Activated naive CD8-positive, alpha-beta T cell treated with anti-CD3 and anti-CD28 coated beads, Interleukin-2, amount 50 U/mL, for 16 hours (primary cell): ENCODE results near the gene GJC1.
"Not testable (repeated sequence)": the region's sequence is repeated elsewhere in the genome, so short reads cannot be mapped to it uniquely, and the experiment has no call there.

Source experiments
- DNase-seq: peaks from one replicate; pipeline ENCODE4 v3.0.0-alpha.2; 2020; ENCODE audit warnings: low read depth, low spot score

GJC1 gene

DNA sequence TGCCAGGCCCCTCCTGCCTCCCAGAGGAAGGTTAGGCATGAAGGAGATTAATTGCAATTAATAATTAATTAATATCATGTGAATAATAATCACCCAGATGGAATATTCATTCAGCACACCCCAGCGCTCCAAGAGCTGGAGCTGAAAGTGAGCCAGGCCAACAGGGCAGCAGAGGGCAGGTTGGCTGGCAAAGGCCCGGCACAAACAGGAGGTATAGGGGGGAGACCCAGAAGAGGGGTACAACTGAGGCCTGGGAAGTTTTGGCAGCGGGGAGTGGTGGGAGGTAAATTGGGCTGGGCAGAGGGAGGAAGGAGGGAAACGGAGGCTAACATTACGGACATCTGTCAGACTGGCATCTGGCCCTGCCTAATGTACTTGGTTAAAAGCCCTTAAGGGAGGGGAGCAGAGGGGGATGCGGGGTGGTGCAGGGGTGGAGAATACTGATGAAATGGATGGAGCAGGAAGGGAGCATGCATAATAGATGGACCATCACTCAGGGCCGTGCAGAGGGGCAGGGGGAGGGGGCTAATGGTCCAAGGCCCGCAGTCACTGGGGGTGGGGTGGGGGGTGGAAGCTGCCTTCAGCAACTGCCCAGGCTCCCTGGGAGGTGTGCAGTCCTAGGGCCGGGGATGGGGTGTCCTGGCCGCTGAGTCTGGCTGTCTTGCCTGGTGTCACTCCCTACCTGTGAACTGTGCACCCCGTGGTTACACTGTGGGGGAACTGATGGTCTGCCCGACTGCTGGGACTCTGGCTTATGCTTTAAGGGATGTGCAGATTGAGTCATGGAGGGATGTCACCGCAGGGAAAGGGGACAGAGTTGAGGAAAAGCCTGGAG lies 69.4 kb downstream of the GJC1 start:
- DNase-seq = no peak

DNA sequence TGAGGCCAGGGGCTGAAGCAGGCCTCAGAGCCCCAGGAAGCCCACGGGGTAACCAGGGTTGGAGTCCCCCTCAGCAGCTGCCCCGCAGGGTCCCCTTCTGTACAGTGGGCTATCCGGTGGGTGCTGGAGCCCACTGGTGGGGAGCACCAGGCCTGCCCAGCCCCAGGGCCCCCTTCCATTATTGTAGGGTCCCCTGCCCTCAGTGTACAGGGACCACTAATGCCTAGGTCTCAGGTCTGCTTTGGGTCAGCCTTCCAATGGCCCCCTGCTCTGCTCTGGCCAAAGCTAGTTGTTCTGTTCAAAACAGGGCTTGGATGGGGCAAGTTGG lies 70.2 kb downstream of the GJC1 start:
- no peak for DNase-seq

DNA sequence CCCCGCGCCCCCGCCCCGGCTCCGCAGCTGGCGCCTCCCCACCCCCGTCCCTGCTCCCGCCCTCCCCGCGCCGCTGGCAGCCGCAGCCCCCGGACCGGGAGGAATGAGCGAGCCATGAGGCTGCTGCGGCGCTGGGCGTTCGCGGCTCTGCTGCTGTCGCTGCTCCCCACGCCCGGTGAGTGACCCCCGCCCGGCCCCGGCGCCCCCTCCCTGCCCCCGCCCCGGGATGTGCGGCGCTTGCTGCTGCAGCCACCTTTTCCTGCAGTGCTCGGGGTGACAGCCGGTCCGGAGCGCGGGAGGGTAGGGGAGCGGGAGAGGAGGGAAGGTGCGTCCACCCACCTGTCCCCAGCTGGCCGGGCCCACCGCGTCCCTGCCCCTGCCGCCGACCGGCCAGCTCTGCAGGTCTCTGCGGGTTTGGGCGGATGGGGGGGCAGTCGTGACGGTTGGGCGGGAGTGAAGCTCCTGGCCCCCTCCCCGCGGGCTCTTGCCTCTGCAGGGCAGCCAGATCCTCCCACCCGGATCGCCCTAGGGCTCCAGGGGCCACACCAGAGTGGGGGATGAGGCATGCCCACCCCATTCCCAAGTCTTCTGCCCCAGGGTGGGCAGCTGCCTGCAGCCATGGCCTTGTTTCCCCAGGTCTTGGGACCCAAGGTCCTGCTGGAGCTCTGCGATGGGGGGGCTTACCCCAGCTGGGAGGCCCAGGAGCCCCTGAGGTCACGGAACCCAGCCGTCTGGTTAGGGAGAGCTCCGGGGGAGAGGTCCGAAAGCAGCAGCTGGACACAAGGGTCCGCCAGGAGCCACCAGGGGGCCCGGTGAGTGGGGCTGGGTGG lies 70.8 kb downstream of the GJC1 start:
- DNase-seq = no peak

DNA sequence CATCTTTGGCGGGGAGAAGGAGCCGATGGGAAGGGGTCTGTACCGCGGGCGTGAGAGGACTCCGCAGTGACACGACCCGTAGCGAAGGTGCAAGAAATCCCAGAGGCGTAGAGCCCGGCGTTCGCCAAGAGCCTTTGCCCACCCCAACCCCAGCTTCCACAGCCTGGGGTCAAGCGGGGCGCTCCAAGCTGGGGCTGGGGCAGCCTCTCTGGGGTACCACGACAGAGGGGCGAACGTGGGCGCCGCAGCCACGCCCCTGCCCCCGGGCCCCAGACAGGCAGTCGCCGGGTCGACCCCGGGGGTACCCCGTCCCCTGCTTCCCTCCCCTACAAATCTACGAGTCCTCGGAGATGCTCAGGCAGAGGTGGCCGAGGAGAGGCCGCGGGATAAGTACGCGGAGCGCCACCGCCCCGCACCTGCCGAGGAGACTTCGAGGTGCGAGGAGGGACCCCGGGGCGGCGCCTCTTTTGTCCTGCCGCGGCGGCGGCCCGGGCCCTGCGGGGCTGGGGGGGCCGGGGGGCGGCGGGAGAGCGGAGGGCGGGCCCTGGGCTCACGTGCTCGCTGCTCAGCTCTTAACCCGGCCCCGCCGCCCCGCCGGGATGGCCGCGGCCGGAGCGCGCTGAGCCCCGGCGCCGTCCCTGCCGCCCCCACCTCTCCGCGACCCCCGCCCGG lies 71.5 kb downstream of the GJC1 start, which contains the start of gene ADAM11:
TSS of gene ADAM11 (plus strand) at position 575 of the 672 bp plus-strand sequence. CDS start 212 bp downstream, outside the sequence.
- DNase-seq = no peak

DNA sequence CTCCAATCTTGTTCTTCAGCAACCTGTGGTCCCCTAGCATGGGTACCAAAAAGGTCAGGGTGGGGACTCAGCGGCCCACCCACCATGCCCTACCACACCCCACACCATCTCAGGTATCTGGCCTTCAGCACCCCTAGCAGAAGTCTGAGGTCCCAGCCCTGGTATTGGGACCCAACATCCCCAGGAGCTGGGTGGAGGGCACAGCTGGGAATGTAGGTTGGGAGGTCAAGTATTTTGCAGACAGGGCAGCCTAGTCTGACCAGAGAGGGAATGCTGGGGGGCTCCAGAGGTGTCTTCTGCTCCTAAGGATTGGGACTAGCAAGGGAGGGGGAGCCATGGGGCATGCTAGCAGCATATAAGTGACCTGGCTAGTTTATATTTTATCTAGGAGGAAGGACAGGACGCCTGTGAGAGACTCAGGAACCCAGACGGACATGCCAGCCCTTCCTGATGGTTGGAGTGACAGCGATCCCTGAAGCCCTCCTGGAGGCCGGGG lies 72.1 kb downstream of the GJC1 start:
- no peak for DNase-seq

DNA sequence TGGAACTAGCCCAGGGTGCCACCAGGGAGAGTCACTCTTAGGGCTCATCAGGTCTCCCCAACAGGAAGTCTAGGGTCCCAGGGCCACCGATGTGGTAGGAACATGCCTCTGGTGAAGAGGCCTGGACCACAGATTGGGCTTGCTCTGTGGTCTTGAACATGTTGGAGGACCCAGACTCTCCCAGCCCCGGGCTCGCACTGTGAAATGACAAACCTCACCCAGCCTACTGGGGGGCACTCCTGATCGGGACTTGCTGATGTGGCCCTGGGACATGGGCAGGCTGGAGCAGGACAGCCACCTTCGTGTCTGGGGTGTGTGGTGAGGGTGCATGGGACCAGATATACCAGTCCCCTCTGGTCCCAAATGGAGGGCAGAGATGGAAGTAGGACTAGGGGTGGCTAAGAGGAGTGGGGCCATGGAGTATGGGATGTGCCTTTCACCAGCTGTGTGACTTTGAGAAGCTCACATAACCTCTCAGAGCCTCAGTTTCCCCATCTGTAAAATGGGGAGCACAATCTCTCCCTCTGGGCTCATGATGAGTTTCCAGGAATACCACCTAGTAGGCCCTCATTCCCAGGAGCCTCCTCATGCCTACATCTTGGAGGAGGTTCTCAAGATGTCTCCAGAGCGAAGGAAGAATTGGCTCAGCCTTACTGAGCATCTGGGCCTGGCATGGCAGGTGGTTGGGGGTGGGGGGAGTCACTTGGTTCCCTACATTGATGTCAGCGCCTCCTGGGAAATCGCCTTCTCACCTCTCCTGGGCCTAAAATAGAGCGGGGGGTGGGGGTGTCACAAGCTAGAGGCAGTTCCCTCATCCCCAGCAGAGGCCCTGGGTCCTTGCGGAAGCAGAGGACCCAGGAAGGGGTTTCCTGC lies 72.8 kb downstream of the GJC1 start:
- no peak for DNase-seq

DNA sequence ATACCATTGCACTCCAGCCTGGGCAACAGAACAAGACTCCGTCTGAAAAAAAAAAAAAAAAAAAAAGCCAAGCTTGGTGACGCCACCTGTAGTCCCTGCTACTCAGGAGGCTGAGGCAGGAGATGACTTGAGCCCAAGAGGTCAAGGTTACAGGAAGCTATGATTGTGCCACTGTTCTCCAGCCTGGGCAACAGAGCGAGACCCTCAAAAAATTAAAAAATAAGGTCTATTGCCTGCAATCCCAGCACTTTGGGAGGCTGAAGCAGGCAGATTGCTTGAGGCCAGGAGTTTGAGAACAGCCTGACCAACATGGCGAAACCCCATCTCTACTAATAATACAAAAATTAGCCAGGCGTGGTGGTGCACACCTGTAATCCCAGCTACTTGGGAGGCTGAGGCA lies 74.9 kb downstream of the GJC1 start:
- DNase-seq = not testable (repeated sequence)

DNA sequence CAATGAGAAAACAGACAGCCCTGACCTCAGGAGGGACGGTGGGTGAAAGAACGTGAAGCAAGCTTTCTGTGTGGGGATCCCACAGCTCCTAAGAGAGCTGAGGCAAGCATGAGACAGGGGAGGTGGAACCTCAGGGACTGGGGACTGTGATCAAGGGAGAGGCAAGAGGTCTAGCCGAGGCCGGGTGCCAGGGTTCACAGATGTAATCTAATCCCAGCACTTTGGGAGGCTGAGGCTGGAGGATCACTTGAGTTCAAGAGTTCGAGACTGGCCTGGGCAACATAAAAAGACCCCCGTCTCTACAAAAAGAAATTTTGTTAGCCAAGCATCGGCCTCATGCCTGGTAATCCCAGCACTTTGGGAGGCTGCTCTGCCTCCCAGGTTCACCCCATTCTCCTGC lies 75.8 kb downstream of the GJC1 start:
- DNase-seq = no peak

DNA sequence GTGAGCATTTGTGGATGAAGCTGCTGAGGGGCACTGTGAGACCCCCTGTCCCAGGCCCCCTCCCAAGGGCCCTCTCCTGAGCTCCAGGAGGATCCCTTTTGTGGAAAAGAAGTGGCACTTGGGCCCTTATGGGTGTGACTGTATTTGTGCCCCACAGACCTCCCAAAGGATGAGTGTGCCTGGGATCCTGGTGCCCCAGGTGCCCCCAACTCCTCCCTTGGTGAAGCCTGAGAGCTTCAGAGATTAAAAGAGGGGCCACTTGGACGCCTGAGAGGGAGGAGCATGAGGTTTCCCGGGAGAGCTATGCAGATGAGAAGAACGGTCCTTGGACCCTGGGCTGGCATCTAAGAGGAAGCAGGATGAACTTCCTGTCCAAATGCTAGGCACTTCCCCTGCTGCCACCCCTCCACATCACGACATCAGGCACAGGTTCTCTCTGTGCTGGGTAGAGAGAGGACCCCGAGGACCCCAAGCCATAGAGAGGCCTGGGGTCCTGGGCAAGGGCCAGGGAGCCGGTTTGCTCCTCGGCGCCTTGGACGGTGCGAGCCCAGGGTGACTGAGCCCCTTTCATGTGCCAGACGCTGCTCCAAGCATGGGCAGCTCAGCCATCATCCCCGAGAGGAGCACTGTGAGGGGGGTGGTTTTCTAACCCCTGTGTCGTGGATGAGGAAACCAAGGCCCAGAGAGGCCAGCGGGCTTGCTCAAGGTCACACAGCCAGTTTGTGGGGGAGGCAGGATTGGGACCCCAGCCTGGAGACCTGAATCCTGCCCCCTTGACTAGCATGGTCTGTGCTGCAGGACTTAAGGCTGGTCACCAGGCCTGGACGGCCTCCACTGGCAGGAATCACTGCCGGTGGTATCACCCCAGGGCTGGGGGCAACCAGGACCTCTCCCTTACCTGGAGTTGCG lies 76.9 kb downstream of the GJC1 start:
- no peak for DNase-seq

DNA sequence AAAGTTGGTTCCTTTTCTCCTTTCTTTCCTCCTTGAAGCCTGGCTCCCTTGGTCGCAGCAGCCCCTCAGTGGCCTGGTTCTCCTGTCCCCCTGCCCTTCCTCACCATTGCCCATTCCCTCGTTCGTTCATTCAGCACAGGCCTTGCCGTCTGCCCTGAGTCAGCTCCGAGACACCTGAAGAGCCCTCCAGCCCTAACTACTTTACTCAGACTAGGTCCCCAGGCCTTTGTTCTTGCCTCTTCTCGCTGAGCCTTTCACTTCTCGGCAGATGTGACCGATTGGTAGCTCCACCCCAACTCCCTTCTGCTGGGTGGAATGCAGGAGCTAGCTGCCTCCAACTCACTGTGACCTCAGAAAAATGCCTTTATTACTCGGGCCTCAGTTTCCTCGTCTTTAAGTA lies 78.3 kb downstream of the GJC1 start:
- DNase-seq = no peak

DNA sequence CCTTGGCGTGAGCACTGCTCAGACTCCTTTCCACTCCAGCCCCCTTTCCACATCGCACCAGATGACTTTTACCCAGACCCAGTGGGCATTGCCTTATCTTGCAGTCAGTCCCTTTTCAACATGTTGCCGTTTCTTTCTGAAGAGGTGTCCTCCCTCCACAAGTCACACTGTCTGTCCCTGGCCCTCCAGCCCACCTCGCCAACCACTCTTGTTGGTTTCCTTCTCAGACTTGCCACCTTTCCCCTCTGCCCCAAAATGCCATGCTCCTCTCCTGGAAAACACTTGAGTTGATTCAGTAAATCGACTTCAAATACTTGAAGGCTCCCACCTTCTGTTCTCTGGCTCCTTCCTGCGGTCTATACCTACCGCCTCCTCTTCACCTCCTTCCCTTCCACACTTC lies 78.8 kb downstream of the GJC1 start:
- DNase-seq = no peak

DNA sequence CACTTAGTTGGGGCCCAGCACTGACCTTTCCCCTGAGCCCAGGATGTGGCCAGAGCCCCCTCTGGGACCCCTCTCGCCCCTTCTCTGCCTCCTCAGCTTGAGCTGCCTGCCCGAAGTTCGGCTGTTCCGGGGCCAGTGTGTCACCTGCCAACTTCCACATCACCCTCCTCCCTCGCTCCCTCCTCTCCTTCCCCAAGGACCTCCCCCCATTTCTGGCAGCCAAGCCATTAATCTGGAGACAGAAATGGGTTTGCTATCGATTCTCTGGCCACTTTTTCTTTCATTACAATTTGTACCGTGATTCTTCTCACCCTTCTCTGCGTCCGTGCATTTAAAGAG lies 80.1 kb downstream of the GJC1 start:
- DNase-seq = no peak

DNA sequence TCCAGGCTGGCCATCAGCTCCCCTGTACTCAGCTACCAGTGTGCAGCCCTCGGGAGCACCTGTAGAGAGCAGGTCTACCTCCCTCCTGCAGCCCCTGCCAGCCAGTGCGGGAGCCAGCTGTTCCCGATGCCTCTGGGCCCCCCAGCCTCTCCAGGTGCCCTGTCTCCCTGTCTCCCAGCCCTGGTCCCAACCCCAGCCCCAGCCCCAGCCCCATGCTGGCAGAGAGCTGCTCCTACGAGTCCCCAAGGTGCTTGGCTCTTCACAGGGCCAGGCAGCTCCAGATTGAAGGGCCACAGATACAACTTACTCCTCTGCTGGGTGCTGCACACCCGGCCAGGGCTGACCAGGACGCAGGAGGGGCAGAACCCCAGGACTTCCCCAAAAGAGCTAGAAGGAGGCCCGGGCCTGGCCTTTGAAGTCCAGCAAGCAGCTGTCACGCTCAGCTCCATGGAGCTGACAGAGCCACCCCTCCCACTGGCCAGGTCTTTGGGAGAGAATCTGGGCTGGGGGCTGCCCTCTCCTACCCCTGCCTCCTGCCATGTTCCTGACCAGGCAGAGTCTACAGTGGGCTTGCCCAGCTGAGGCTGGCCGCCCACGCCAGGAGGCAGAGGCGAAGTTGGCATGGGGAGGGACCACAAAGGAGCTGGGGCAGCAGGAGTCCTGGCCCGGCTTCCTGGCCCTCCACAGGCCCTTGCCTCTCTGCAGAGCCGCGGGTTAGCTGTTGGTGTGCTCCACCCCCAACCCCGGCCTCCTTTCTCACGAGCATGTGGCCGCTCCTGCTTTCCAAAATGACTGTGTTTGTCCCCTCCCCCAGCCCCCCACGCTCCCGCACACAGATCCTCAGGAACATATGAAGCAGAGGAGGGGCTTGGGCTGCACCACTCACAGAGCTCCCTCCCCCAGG lies 80.8 kb downstream of the GJC1 start:
- no peak for DNase-seq
